Activated naive CD8-positive, alpha-beta T cell treated with anti-CD3 and anti-CD28 coated beads, Interleukin-2, amount 50 U/mL, for 24 hours (primary cell): Measurements from ENCODE around the gene SRPK2.
"Not testable (repeated sequence)": the region's sequence is repeated elsewhere in the genome, so short reads cannot be mapped to it uniquely, and the experiment has no call there.

Experiments
- ATAC-seq: fragments of 150-1000 bp; cut with Tn5 transposase; one replicate; pipeline ENCODE4 v1.10.0; 2021
- DNase-seq: peaks from one replicate; pipeline ENCODE4 v3.0.0; 2021
- H3K27ac Mint-ChIP-seq: one replicate; pipeline ENCODE4 v1.8.0; 2021; ENCODE audit warnings: mild to moderate bottlenecking, mixed read lengths
- H3K27me3 Mint-ChIP-seq: one replicate; pipeline ENCODE4 v1.8.0; 2021; ENCODE audit warnings: mixed read lengths
- H3K36me3 Mint-ChIP-seq: one replicate; pipeline ENCODE4 v1.8.0; 2021; ENCODE audit warnings: low read depth, mixed read lengths
- H3K4me1 Mint-ChIP-seq: one replicate; pipeline ENCODE4 v1.8.0; 2021; ENCODE audit warnings: mixed read lengths
- H3K4me3 Mint-ChIP-seq: one replicate; pipeline ENCODE4 v1.8.0; 2021; ENCODE audit warnings: mild to moderate bottlenecking, moderate library complexity, mixed read lengths
- H3K9me3 Mint-ChIP-seq: one replicate; pipeline ENCODE4 v1.8.0; 2021; ENCODE audit warnings: mixed read lengths

SRPK2 gene

GRCh38 chr7:105307163-105307672 lies 81.5 kb downstream of the SRPK2 start:
- Mint-ChIP-seq H3K36me3 (peaks cover 2% of the 10 kb centered on the region), H3K27ac (no peak overlapping the region), H3K27me3 (no peaks in the 10 kb centered on the region), H3K4me3 (no peak overlapping the region), H3K4me1 (peaks cover 67% of the 10 kb centered on the region), H3K9me3 (no peaks in the 10 kb centered on the region)
- DNase-seq (no peak), ATAC-seq (no peak)

- Mint-ChIP-seq H3K4me1 (peaks cover 71% of the 10 kb centered on the region), H3K27ac (peak overlapping the region; percentile 44)
- DNase-seq, result no peak
These were observed 82.4 kb downstream of the SRPK2 start for GRCh38 chr7:105306298-105306748.

GRCh38 chr7:105305633-105306032 lies 83.1 kb downstream of the SRPK2 start:
- ATAC-seq, result no peak
- H3K9me3 Mint-ChIP-seq, result no peaks in the 10 kb centered on the region
- peak overlapping the region; percentile 44 for H3K27ac Mint-ChIP-seq
- no peak for DNase-seq
- peak overlapping the region; percentile 19 for H3K4me3 Mint-ChIP-seq
- peaks cover 5% of the 10 kb centered on the region for H3K36me3 Mint-ChIP-seq
- peaks cover 72% of the 10 kb centered on the region for H3K4me1 Mint-ChIP-seq
- H3K27me3 Mint-ChIP-seq, result no peaks in the 10 kb centered on the region

More at GRCh38 chr7:105306298-105306748, 82.4 kb downstream of the SRPK2 start:
- no peaks in the 10 kb centered on the region for H3K9me3 Mint-ChIP-seq
- H3K36me3 Mint-ChIP-seq, result peaks cover 2% of the 10 kb centered on the region
- peak overlapping the region; percentile 19 for H3K4me3 Mint-ChIP-seq
- no peaks in the 10 kb centered on the region for H3K27me3 Mint-ChIP-seq
- ATAC-seq, result peak; percentile 12

- no peaks in the 10 kb centered on the region for H3K9me3 Mint-ChIP-seq
- no peak overlapping the region for H3K27ac Mint-ChIP-seq
- no peak overlapping the region for H3K4me3 Mint-ChIP-seq
- peaks cover 75% of the 10 kb centered on the region for H3K4me1 Mint-ChIP-seq
- H3K27me3 Mint-ChIP-seq, result no peaks in the 10 kb centered on the region
- ATAC-seq (no peak), DNase-seq (no peak)
- H3K36me3 Mint-ChIP-seq, result peaks cover 9% of the 10 kb centered on the region
These were observed 84.5 kb downstream of the SRPK2 start for GRCh38 chr7:105304040-105304895.

GRCh38 chr7:105300587-105300986 lies 88.1 kb downstream of the SRPK2 start:
- not testable (repeated sequence) for H3K4me3 Mint-ChIP-seq, H3K27me3 Mint-ChIP-seq, H3K36me3 Mint-ChIP-seq, DNase-seq, ATAC-seq, H3K9me3 Mint-ChIP-seq
- Mint-ChIP-seq H3K4me1 (peaks cover 69% of the 10 kb centered on the region), H3K27ac (peak overlapping the region; percentile 66)

- DNase-seq (peak; percentile 7), ATAC-seq (peak; percentile 89)
- H3K4me1 Mint-ChIP-seq, result peaks cover 55% of the 10 kb centered on the region
- H3K4me3 Mint-ChIP-seq, result peak overlapping the region; percentile 24
- peaks cover 9% of the 10 kb centered on the region for H3K36me3 Mint-ChIP-seq
- H3K27ac Mint-ChIP-seq, result peak overlapping the region; percentile 77
- no peaks in the 10 kb centered on the region for H3K9me3 Mint-ChIP-seq
- no peaks in the 10 kb centered on the region for H3K27me3 Mint-ChIP-seq
These were observed 90.3 kb downstream of the SRPK2 start for GRCh38 chr7:105298439-105298894.

GRCh38 chr7:105297985-105298384 lies 90.7 kb downstream of the SRPK2 start:
- Mint-ChIP-seq H3K27me3 (no peaks in the 10 kb centered on the region), H3K4me3 (peak overlapping the region; percentile 24), H3K9me3 (no peaks in the 10 kb centered on the region), H3K36me3 (peaks cover 9% of the 10 kb centered on the region), H3K4me1 (peaks cover 54% of the 10 kb centered on the region), H3K27ac (peak overlapping the region; percentile 77)
- ATAC-seq (peak; percentile 47), DNase-seq (no peak)

GRCh38 chr7:105297309-105297708 lies 91.4 kb downstream of the SRPK2 start:
- ATAC-seq (no peak), DNase-seq (no peak)
- Mint-ChIP-seq H3K27me3 (no peaks in the 10 kb centered on the region), H3K27ac (no peak overlapping the region), H3K4me3 (no peak overlapping the region), H3K4me1 (peaks cover 54% of the 10 kb centered on the region), H3K9me3 (no peaks in the 10 kb centered on the region), H3K36me3 (peaks cover 8% of the 10 kb centered on the region)

GRCh38 chr7:105296491-105296890 lies 92.2 kb downstream of the SRPK2 start:
- H3K27ac Mint-ChIP-seq, result no peak overlapping the region
- ATAC-seq (no peak), DNase-seq (no peak)
- no peak overlapping the region for H3K4me3 Mint-ChIP-seq
- peaks cover 8% of the 10 kb centered on the region for H3K36me3 Mint-ChIP-seq
- no peaks in the 10 kb centered on the region for H3K27me3 Mint-ChIP-seq
- peaks cover 50% of the 10 kb centered on the region for H3K4me1 Mint-ChIP-seq
- no peaks in the 10 kb centered on the region for H3K9me3 Mint-ChIP-seq

- Mint-ChIP-seq H3K4me3 (no peak overlapping the region), H3K36me3 (peaks cover 6% of the 10 kb centered on the region), H3K27ac (no peak overlapping the region), H3K4me1 (peaks cover 48% of the 10 kb centered on the region), H3K27me3 (no peaks in the 10 kb centered on the region), H3K9me3 (no peaks in the 10 kb centered on the region)
- ATAC-seq, result peak; percentile 44
- DNase-seq, result no peak
These were observed 92.9 kb downstream of the SRPK2 start for GRCh38 chr7:105295596-105296352.

- H3K36me3 Mint-ChIP-seq, H3K4me3 Mint-ChIP-seq, ATAC-seq, H3K9me3 Mint-ChIP-seq, H3K27ac Mint-ChIP-seq, DNase-seq, H3K27me3 Mint-ChIP-seq: not testable (repeated sequence)
- peaks cover 46% of the 10 kb centered on the region for H3K4me1 Mint-ChIP-seq
These were observed 94.2 kb downstream of the SRPK2 start for GRCh38 chr7:105294482-105294881.

GRCh38 chr7:105289704-105290103 lies 99.0 kb downstream of the SRPK2 start:
- peaks cover 6% of the 10 kb centered on the region for H3K36me3 Mint-ChIP-seq
- DNase-seq (no peak), ATAC-seq (peak; percentile 80)
- H3K4me1 Mint-ChIP-seq, result peaks cover 25% of the 10 kb centered on the region
- no peaks in the 10 kb centered on the region for H3K27me3 Mint-ChIP-seq
- H3K9me3 Mint-ChIP-seq, result no peaks in the 10 kb centered on the region
- H3K27ac Mint-ChIP-seq, result peak overlapping the region; percentile 59
- H3K4me3 Mint-ChIP-seq, result no peak overlapping the region

GRCh38 chr7:105286441-105286840 lies 102.3 kb downstream of the SRPK2 start:
- no peak overlapping the region for H3K27ac Mint-ChIP-seq
- H3K4me3 Mint-ChIP-seq, result no peak overlapping the region
- no peak for DNase-seq
- peaks cover 29% of the 10 kb centered on the region for H3K4me1 Mint-ChIP-seq
- H3K27me3 Mint-ChIP-seq, result no peaks in the 10 kb centered on the region
- H3K36me3 Mint-ChIP-seq, result peaks cover 6% of the 10 kb centered on the region
- H3K9me3 Mint-ChIP-seq, result no peaks in the 10 kb centered on the region
- no peak for ATAC-seq

GRCh38 chr7:105285118-105285874 lies 103.4 kb downstream of the SRPK2 start:
- Mint-ChIP-seq H3K9me3 (no peaks in the 10 kb centered on the region), H3K36me3 (peaks cover 6% of the 10 kb centered on the region), H3K4me1 (peaks cover 28% of the 10 kb centered on the region), H3K27ac (no peak overlapping the region), H3K27me3 (no peaks in the 10 kb centered on the region), H3K4me3 (no peak overlapping the region)
- ATAC-seq, result no peak
- no peak for DNase-seq
